Colonic mucosa (tissue), 4 donors: ENCODE results near the gene BICDL2. TPM values are rescaled to one million over a fixed set of nuclear protein-coding genes. Genes with fewer than 3 reads are reported as not detected.
A peak's percentile ranks its signal among the peaks of the same experiment; 100 is the strongest.

ENCODE experiments used
- DNase-seq: peaks from one replicate; pipeline ENCODE4 v3.0.0-alpha.2; 2020
- H3K27ac ChIP-seq: fragments of 200-600 bp; one replicate; pipeline ENCODE4 v1.8.0; 2021
- H3K27me3 ChIP-seq: fragments of 200-600 bp; one replicate; pipeline ENCODE4 v1.8.0; 2021
- H3K36me3 ChIP-seq: fragments of 200-600 bp; one replicate; pipeline ENCODE4 v1.8.0; 2021
- H3K4me1 ChIP-seq: fragments of 200-600 bp; one replicate; pipeline ENCODE4 v1.8.0; 2021; ENCODE audit warnings: mild to moderate bottlenecking
- H3K4me3 ChIP-seq: fragments of 200-600 bp; one replicate; pipeline ENCODE4 v1.8.0; 2021
- H3K9ac ChIP-seq, 2 donors: one replicate each; pipeline ENCODE4 v1.7.0; 2013; ENCODE audit warnings: control low read depth in 2 of 2, low read depth in 2 of 2, low read length in 2 of 2
- H3K9me3 ChIP-seq: fragments of 200-600 bp; one replicate; pipeline ENCODE4 v1.8.0; 2021
- CTCF ChIP-seq: fragments of 200-600 bp; IDR thresholded peaks from one replicate; pipeline ENCODE4 v1.8.0; 2022; ENCODE audit warnings: antibody characterized with exemption, mild to moderate bottlenecking
- intact Hi-C: fragments of 100-400 bp; cut with DNase I; formaldehyde crosslinking; loops from one replicate; pipeline ENCODE4 v1.14.1; 2022
- total RNA-seq, 2 donors: library from RNA; stranded (reverse); fragmentation: NEBNext Ultra II Directional in 1 of 2; extraction: Animal tissue kit (Norgen Biotek cat#: 25700) in 1 of 2; gene quantifications; one replicate each; pipeline ENCODE4 v1.2.1, GENCODE V29; 2021
- donor health status: healthy.
- donor health status: DM: no; HTN: no; CAD: no.
- donor health status: DM: no; HTN: no; CAD: no.

The BICDL2 gene
- total RNA-seq, 2 donors from 2014 or later: 56.6 to 83.9 TPM

GRCh38 chr16:3046641-3047386 lies 10.1 kb upstream of the BICDL2 start:
- Histone ChIP-seq H3K27ac (no peak overlapping the region), H3K27me3 (peaks cover 49% of the 10 kb centered on the region), H3K4me1 (peaks cover 8% of the 10 kb centered on the region), H3K9me3 (no peaks in the 10 kb centered on the region), H3K4me3 (peak overlapping the region; percentile 27), H3K36me3 (no peaks in the 10 kb centered on the region), H3K9ac (peak overlapping the region in 1 of 2 donors; percentile 43)
- no peak for TF ChIP-seq CTCF
- intact Hi-C loops: no loop called here
- no peak for DNase-seq

- DNase-seq: no peak
Observed at GRCh38 chr16:3045758-3046640, 9.3 kb upstream of the BICDL2 start, which contains the start of gene MMP25. Gene MMP25 (plus strand): TSS chr16:3046561. CDS start chr16:3046918, 357 bp downstream.

GRCh38 chr16:3044708-3045107 lies 8.0 kb upstream of the BICDL2 start:
- H3K27me3 ChIP-seq: peaks cover 42% of the 10 kb centered on the region
- intact Hi-C loops: no loop called here

More at GRCh38 chr16:3045758-3046640, 9.3 kb upstream of the BICDL2 start, which contains the start of gene MMP25:
- peaks cover 8% of the 10 kb centered on the region for H3K4me1 ChIP-seq
- TF ChIP-seq CTCF: no peak
- peak within 1 kb of the TSS; percentile 27 for H3K4me3 ChIP-seq
- no peaks in the 10 kb centered on the region for H3K9me3 ChIP-seq
- intact Hi-C loops: no loop called here
- no peak within 1 kb of the TSS for H3K27ac ChIP-seq
- H3K27me3 ChIP-seq: peaks cover 49% of the 10 kb centered on the region
- peak within 1 kb of the TSS in 1 of 2 donors; percentile 43 for H3K9ac ChIP-seq
- H3K36me3 ChIP-seq: no peaks in the 10 kb centered on the region

GRCh38 chr16:3042376-3042775 lies 5.6 kb upstream of the BICDL2 start:
- no peaks in the 10 kb centered on the region for H3K36me3 ChIP-seq

More at GRCh38 chr16:3044708-3045107, 8.0 kb upstream of the BICDL2 start:
- H3K36me3 ChIP-seq: no peaks in the 10 kb centered on the region
- peaks cover 8% of the 10 kb centered on the region for H3K4me1 ChIP-seq
- TF ChIP-seq CTCF: no peak
- no peaks in the 10 kb centered on the region for H3K9me3 ChIP-seq
- no peak overlapping the region for H3K9ac ChIP-seq
- no peak overlapping the region for H3K27ac ChIP-seq
- no peak overlapping the region for H3K4me3 ChIP-seq
- DNase-seq: no peak

More at GRCh38 chr16:3042376-3042775, 5.6 kb upstream of the BICDL2 start:
- no peak for TF ChIP-seq CTCF
- Histone ChIP-seq H3K4me3 (no peak overlapping the region), H3K27me3 (peaks cover 35% of the 10 kb centered on the region), H3K4me1 (peaks cover 13% of the 10 kb centered on the region), H3K9ac (no peak overlapping the region), H3K27ac (no peak overlapping the region), H3K9me3 (no peaks in the 10 kb centered on the region)
- intact Hi-C loops: no loop called here
- no peak for DNase-seq
